SIG-M5 treated with dmso at 0.1 percent for 504 hours (cell line): Measurements from ENCODE around the gene PKIB.
"Not testable (repeated sequence)": the region's sequence is repeated elsewhere in the genome, so short reads cannot be mapped to it uniquely, and the experiment has no call there.

Experiments used
- DNase-seq: peaks from one replicate; lab custom pipeline; 2025; ENCODE audit not compliant: unreplicated experiment; lab: John Stamatoyannopoulos, UW

The PKIB gene

GRCh38 chr6:122609881-122610689 lies at the start of gene PKIB:
Gene PKIB (plus strand): TSS chr6:122610405. CDS start chr6:122717795, 107,390 bp downstream.
- peak; percentile 42 for DNase-seq

DNA sequence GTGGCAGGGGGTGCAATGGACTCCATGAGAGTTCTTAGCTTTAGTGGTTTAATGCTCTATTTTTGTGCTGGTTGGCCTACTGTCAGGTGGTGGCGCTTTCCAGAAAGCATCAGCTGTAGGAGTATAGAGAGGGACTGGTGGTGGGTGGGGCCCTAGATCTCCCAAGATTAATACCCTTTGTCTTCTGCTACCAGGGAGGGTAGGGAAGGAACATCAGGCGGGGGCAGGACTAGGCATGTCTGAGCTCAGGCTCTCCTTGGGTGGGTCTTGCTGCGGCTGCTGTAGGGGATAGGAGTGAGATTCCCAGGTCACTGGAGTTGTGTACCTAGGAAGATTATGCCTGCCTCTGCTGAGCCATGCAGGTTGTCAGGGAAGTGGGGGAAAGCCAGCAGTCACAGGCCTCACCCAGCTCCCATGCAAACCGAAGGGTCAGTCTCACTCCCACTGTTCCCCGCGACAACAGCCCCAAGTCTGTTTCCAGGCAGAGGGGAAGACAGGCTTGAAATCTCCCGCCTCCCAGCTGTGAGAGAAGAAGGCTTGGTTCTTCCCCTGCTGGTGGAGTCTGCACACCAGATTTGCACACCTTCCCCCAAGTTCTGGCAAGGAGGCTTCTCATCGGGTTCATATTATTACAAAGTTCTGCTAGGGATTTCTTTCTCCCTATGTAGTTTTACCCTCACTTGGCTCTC lies 46.7 kb upstream of the PKIB start:
- no peak for DNase-seq

GRCh38 chr6:122564230-122564629 lies 46.0 kb upstream of the PKIB start:
- DNase-seq: no peak

DNA sequence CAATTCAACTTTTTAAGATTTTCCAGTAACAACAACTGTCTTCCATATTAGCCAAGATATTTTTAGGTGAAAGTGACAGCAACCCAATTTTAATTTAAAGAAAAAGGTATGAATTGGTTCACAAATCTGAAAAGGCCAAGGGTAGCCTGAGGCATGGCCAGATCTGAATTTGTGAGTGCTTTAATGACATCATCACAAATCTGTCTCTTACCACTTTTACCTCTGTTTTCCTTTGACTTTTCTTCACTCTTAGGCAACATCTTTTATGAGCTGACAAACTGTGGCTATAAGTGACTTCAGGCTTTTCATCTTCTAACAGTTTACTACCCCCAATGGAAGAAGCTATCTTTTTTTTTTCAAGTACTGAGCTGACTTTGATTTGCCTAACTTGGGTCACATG lies 44.5 kb upstream of the PKIB start:
- no peak for DNase-seq

DNA sequence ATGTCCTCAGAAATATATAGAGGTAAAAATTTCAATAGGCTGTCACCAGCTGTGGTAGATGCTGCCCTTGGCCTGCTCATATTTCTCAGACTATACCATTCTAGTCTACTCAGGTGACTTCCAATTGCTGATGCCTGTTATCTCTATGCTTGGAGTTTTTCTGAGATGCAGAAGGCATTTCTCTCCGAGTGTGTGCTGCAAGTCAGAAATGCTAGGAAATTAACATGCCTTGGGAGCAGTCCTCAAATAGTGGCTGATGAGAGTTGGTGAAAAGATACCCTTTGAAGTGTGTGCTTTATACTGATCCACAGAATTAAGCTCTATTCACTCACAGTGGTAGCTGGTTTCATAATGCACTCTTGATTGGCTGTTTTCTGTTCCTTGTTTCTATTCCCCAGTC lies 43.2 kb upstream of the PKIB start:
- peak; percentile 39 for DNase-seq

DNA sequence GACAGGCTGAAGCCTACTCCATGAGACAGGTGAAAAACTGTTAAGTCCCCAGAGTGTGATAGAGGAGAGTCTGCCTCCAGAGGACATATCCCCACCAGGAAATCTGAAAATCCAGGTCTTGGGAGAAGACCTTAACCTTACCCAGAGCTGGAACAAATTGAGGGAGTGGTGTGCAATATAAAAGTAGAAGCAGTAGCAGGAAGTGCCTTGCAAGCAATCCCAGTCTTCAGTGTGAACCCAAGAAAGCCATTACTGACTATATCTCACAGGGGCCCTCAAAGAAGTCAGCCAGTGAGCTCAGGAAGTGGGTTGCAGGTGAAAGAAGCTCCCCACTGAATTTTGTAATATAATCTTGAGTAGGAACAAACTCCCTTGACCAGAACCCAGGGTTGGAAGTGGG lies 41.9 kb upstream of the PKIB start:
- DNase-seq: no peak

DNA sequence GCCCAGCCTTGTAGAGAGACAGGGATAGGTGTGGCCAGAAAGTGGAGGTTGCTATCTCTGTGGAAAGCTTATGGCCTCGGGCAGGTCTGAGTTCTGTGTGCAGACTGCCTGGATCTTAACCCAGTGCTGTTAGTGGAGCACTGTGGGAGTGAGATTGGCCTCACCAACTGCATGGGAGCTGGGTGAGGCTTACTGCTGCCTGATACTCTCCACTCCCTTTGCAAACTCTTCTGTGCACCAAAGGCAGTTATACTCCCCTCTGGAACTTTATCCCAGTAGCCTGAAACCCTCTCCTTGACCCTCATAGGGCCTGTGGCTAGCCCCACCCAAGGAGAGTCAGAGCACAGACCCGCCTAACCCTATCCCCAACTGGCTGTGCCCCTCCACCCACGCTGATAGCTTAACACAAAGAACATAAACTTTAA lies 41.4 kb upstream of the PKIB start:
- DNase-seq: no peak

- DNase-seq: no peak
These were observed 40.9 kb upstream of the PKIB start for GRCh38 chr6:122569230-122569771.

DNA sequence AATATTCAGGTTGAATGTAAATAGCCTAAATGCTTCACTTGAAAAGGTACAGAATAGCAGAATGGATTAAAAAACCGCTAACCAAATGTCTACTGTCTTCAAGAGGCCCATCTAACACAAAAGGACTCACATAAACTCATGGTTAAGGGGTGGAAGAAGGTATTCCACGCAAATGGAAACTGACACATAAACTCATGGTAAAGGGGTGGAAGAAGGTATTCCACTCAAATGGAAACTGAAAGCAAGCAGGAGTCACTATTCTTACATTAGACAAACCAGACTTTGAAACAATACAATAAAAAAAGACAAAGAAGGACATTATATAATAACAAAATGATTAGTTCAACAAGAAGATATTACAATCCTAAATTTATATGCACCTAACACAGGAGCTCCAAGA lies 38.3 kb upstream of the PKIB start:
- DNase-seq: no peak

DNA sequence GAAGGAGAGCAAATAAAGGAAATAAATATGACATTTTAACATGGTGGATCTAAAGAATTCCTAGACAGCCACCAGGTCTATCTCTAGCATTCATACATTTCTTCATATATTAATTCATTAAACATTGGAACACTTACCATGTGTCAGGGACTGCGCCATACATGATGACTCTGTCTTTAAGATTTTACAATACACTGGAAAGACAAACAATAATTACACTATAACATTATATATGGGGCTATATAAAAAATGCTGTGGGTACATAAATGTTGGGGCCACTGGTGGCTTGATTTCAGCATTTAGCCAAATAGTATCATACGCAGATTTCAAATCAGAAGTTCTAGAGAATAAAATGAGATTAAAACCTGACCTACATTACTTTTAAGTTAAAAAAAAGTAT lies 33.3 kb upstream of the PKIB start:
- DNase-seq: no peak

DNA sequence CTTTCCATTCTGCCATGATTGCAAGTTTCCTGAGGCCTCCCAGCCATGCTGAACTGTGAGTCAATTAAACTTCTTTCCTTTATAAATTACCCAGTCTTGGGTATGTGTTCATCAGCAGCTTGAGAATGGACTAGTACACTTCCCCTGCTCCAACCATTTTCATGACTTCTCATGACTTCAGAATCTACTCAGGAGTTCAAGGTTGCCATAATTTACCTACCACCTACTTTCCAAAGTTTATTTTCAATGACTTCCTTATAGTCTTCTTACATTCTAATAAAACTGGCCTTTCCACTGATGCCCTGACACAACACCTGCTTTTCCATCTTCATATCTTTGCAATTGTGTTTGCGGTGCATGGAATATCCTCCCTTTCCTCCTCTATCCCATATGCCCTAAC lies 31.2 kb upstream of the PKIB start:
- DNase-seq: no peak

GRCh38 chr6:122580737-122581136 lies 29.5 kb upstream of the PKIB start:
- DNase-seq: peak; percentile 10

DNA sequence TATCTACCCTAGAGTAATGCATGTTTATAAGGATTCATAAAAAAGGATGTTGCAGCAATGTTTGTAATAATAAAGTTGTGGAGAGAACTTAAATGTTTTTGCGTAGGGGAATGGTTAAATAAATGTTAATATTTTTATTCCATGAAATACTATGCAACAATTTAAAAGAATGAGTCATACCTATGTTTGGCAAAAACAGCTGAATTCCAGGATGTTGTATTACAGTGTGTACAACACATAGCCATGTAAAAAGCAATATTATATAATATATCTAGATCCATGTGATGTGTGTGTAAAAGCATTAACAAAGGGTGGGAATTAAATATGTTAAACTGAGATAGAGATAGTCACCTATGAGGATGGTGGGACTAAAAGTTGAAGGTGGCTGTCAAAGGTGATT lies 21.1 kb upstream of the PKIB start:
- no peak for DNase-seq

DNA sequence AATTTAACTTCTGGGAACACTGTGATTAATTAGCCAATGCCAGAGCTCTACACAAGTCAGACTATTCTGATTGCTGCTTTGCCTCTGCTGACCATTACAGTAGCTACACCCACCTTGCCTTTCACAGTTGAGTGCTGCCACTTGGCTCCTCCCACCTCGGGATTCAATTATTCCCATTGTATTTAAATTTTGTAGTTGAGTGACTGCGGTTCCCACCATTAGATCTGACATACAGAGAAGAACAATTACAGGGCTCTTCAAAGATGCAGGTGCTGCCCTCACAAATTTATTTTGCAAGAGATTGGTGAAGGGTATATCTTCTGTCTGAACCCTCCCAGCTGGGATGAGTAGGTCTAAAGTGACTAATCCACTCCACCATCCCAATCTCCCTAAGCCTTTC lies 11.9 kb upstream of the PKIB start:
- not testable (repeated sequence) for DNase-seq

GRCh38 chr6:122604676-122605075 lies 5.5 kb upstream of the PKIB start:
- no peak for DNase-seq

GRCh38 chr6:122610690-122611455 lies 668 bp downstream of the PKIB start:
- no peak for DNase-seq

GRCh38 chr6:122612838-122613237 lies 2.6 kb downstream of the PKIB start:
- DNase-seq: no peak

DNA sequence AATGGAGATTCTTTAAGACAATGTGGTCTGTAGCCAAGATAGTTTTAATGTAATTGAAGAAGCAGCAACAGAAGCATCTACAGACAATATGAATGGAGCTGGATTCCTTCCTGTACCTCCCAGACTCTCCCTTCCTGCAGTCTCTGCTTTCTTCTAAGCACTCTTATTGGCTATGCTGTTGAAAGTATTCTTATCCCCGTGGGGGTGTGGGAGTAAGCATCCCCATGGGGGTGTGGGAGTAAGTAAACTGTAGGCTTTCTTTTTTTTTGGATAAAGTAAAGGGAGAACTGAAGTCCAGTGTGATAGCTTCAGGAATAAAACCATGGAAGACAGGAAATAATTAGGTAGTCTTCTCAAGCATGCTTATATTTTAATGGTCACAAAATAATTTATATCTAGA lies 4.1 kb downstream of the PKIB start:
- no peak for DNase-seq

DNA sequence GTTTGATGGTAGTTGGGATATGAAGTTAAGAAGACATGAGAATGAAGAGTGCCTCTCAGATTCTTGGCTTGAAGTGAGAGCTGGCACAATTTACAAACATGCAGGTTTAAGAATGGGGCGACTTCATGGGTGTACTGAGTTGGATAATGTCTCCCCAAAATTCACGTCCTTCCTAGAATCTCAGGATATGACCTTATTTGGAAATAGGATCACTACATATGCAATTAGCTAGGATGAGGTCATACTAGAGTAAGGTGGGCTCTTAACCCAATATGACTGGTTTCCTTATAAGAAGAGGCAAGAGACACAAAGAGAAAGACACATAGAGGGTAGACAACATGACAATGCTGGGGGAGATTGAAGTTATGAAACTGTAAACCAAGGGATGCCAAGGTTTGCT lies 5.2 kb downstream of the PKIB start:
- DNase-seq: no peak

DNA sequence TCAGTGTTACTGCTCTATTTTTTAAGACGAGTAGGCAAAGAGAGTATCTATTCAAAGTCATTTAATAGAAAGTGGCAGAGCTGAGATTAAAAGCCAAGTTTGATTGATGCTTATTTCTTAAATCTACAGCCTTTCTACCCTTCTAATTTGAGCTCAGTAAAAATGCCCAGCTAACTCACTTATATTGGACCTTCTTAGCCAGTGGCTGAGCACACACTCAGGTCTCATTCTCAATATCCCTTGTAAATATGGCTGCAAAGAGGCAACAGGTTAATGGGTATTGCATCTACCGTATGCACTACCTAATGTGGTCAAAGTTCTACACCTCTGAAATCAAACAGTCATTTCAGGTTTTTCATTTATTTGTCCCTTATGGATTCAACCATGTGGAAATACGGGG lies 6.7 kb downstream of the PKIB start:
- no peak for DNase-seq

GRCh38 chr6:122619309-122619708 lies 9.1 kb downstream of the PKIB start:
- DNase-seq: no peak

GRCh38 chr6:122620428-122620827 lies 10.2 kb downstream of the PKIB start:
- DNase-seq: no peak
